ENCODE data around the gene UBTD1.

UBTD1 gene

GRCh38 chr10:97482381-97482780 lies 16.3 kb upstream of the UBTD1 start:
- DNase-seq (ENCODE audit: low read depth), result no peak
- no peak overlapping the region for H3K4me3 ChIP-seq (ENCODE audit: low read depth, low read length)
- TF ChIP-seq CTCF (IDR thresholded peaks at IDR 0.05; ENCODE audit: low read depth, low read length, missing control alignments), result no peak

GRCh38 chr10:97483506-97483905 lies 15.2 kb upstream of the UBTD1 start:
- DNase-seq (ENCODE audit: low read depth), result no peak
- no peak for TF ChIP-seq CTCF (IDR thresholded peaks at IDR 0.05; ENCODE audit: low read depth, low read length, missing control alignments)
- no peak overlapping the region for H3K4me3 ChIP-seq (ENCODE audit: low read depth, low read length)

GRCh38 chr10:97483921-97484320 lies 14.8 kb upstream of the UBTD1 start:
- DNase-seq (ENCODE audit: low read depth), result no peak
- H3K4me3 ChIP-seq (ENCODE audit: low read depth, low read length), result no peak overlapping the region
- no peak for TF ChIP-seq CTCF (IDR thresholded peaks at IDR 0.05; ENCODE audit: low read depth, low read length, missing control alignments)

GRCh38 chr10:97485647-97486281 lies 13.0 kb upstream of the UBTD1 start:
- no peak for DNase-seq (ENCODE audit: low read depth)
- no peak overlapping the region for H3K4me3 ChIP-seq (ENCODE audit: low read depth, low read length)
- no peak for TF ChIP-seq CTCF (IDR thresholded peaks at IDR 0.05; ENCODE audit: low read depth, low read length, missing control alignments)

GRCh38 chr10:97490592-97490991 lies 8.1 kb upstream of the UBTD1 start:
- TF ChIP-seq CTCF (IDR thresholded peaks at IDR 0.05; ENCODE audit: low read depth, low read length, missing control alignments), result no peak
- no peak for DNase-seq (ENCODE audit: low read depth)
- H3K4me3 ChIP-seq (ENCODE audit: low read depth, low read length), result no peak overlapping the region

GRCh38 chr10:97494151-97494550 lies 4.6 kb upstream of the UBTD1 start:
- DNase-seq (ENCODE audit: low read depth), result no peak
- no peak overlapping the region for H3K4me3 ChIP-seq (ENCODE audit: low read depth, low read length)
- no peak for TF ChIP-seq CTCF (IDR thresholded peaks at IDR 0.05; ENCODE audit: low read depth, low read length, missing control alignments)

GRCh38 chr10:97494863-97495506 lies 3.7 kb upstream of the UBTD1 start:
- DNase-seq (ENCODE audit: low read depth), result no peak

More at GRCh38 chr10:97494863-97495506, 3.7 kb upstream of the UBTD1 start:
- H3K4me3 ChIP-seq (ENCODE audit: low read depth, low read length), result no peak overlapping the region
- TF ChIP-seq CTCF (IDR thresholded peaks at IDR 0.05; ENCODE audit: low read depth, low read length, missing control alignments), result no peak

Measured in GM12864 (cell line).